ENCODE measurements around the gene PDE1C.

The PDE1C gene

GRCh38 chr7:31772211-31772610 lies 298.0 kb downstream of the PDE1C start:
- no peak for DNase-seq (ENCODE audit: low spot score)

- DNase-seq (ENCODE audit: low spot score): no peak
These were observed 302.4 kb downstream of the PDE1C start for GRCh38 chr7:31767686-31768358.

- DNase-seq (ENCODE audit: low spot score): no peak
These were observed 305.7 kb downstream of the PDE1C start for GRCh38 chr7:31764462-31764861.

- DNase-seq (ENCODE audit: low spot score): no peak
These were observed 306.7 kb downstream of the PDE1C start for GRCh38 chr7:31763548-31763947.

GRCh38 chr7:31761646-31762045 lies 308.6 kb downstream of the PDE1C start:
- no peak for DNase-seq (ENCODE audit: low spot score)

- peak; percentile 18 for DNase-seq (ENCODE audit: low spot score)
These were observed 311.5 kb downstream of the PDE1C start for GRCh38 chr7:31758755-31759154.

GRCh38 chr7:31751726-31752125 lies 318.5 kb downstream of the PDE1C start:
- DNase-seq (ENCODE audit: low spot score): no peak

GRCh38 chr7:31748084-31748483 lies 322.1 kb downstream of the PDE1C start:
- no peak for DNase-seq (ENCODE audit: low spot score)

- DNase-seq (ENCODE audit: low spot score): no peak
These were observed 322.7 kb downstream of the PDE1C start for GRCh38 chr7:31747553-31747952.

GRCh38 chr7:31744294-31744874 lies 325.8 kb downstream of the PDE1C start:
- DNase-seq (ENCODE audit: low spot score): peak; percentile 59

GRCh38 chr7:31741852-31742251 lies 328.4 kb downstream of the PDE1C start:
- DNase-seq (ENCODE audit: low spot score): no peak

GRCh38 chr7:31735991-31736982 lies 333.9 kb downstream of the PDE1C start:
- peak; percentile 80 for DNase-seq (ENCODE audit: low spot score)

- peak; percentile 45 for DNase-seq (ENCODE audit: low spot score)
These were observed 335.8 kb downstream of the PDE1C start for GRCh38 chr7:31734456-31734855.

GRCh38 chr7:31729195-31729804 lies 340.9 kb downstream of the PDE1C start:
- no peak for DNase-seq (ENCODE audit: low spot score)

- DNase-seq (ENCODE audit: low spot score): peak; percentile 16
These were observed 345.5 kb downstream of the PDE1C start for GRCh38 chr7:31724696-31725095.

GRCh38 chr7:31720366-31720765 lies 349.8 kb downstream of the PDE1C start:
- DNase-seq (ENCODE audit: low spot score): no peak

- no peak for DNase-seq (ENCODE audit: low spot score)
These were observed 353.9 kb downstream of the PDE1C start for GRCh38 chr7:31716355-31716754.

- no peak for DNase-seq (ENCODE audit: low spot score)
These were observed 360.0 kb downstream of the PDE1C start for GRCh38 chr7:31710171-31710570.

- DNase-seq (ENCODE audit: low spot score): no peak
These were observed 363.1 kb downstream of the PDE1C start for GRCh38 chr7:31707089-31707488.

GRCh38 chr7:31705377-31705776 lies 364.8 kb downstream of the PDE1C start:
- DNase-seq (ENCODE audit: low spot score): no peak

GRCh38 chr7:31702354-31702753 lies 367.9 kb downstream of the PDE1C start:
- DNase-seq (ENCODE audit: low spot score): no peak

All from GM03348 (cell line).